Liver (tissue), 9 donors: Measurements from ENCODE around the gene NCBP2. TPM values are rescaled to one million over a fixed set of nuclear protein-coding genes. Genes with fewer than 3 reads are reported as not detected.
"Not testable (repeated sequence)": the region's sequence is repeated elsewhere in the genome, so short reads cannot be mapped to it uniquely, and the experiment has no call there.

Source experiments
- DNase-seq: peaks from one replicate; pipeline ENCODE4 v3.0.0-alpha.2; 2017; ENCODE audit warnings: low spot score
- H3K27ac ChIP-seq, 2 donors: one replicate each; pipeline ENCODE4 v1.7.0; 2013; ENCODE audit warnings: inconsistent platforms in 2 of 2, low read length in 2 of 2, control low read depth in 1 of 2, low read depth in 1 of 2, mild to moderate bottlenecking in 1 of 2
- H3K27me3 ChIP-seq, 4 donors: one replicate each; pipeline versions ENCODE4 v1.6.1 to v1.7.0; 2013; ENCODE audit warnings: low read length in 3 of 4, inconsistent platforms in 1 of 4, mild to moderate bottlenecking in 1 of 4, moderate library complexity in 1 of 4; ENCODE audit not compliant: control insufficient read depth in 4 of 4, insufficient read depth in 4 of 4
- H3K36me3 ChIP-seq, 4 donors: one replicate each; pipeline versions ENCODE4 v1.6.1 to v1.7.0; 2013; ENCODE audit warnings: low read length in 3 of 4, mild to moderate bottlenecking in 3 of 4, low read depth in 1 of 4, moderate library complexity in 1 of 4; ENCODE audit not compliant: control insufficient read depth in 4 of 4, insufficient read depth in 3 of 4
- H3K4me1 ChIP-seq, 4 donors: one replicate each; pipeline versions ENCODE4 v1.6.1 to v1.7.0; 2013; ENCODE audit warnings: low read length in 3 of 4, mild to moderate bottlenecking in 3 of 4, moderate library complexity in 1 of 4; ENCODE audit not compliant: control insufficient read depth in 4 of 4, insufficient read depth in 4 of 4
- H3K4me3 ChIP-seq, 3 donors: one replicate each; pipeline versions ENCODE4 v1.6.1 to v1.7.0; 2013; ENCODE audit warnings: low read length in 3 of 3, control low read depth in 1 of 3, low read depth in 1 of 3, mild to moderate bottlenecking in 1 of 3
- H3K9ac ChIP-seq, 2 donors: one replicate each; pipeline ENCODE4 v1.7.0; 2013; ENCODE audit warnings: low read length in 2 of 2, mild to moderate bottlenecking in 2 of 2, moderate library complexity in 2 of 2, control low read depth in 1 of 2, low read depth in 1 of 2
- H3K9me3 ChIP-seq, 4 donors: one replicate each; pipeline versions ENCODE4 v1.6.1 to v1.7.0; 2013; ENCODE audit warnings: low read length in 3 of 4; ENCODE audit not compliant: control insufficient read depth in 4 of 4
- CTCF ChIP-seq: fragments of 150-350 bp; IDR thresholded peaks from 2 replicates; pipeline ENCODE4 v1.5.1; 2017; ENCODE audit warnings: improper control_type of control experiment, low read depth, low read length; ENCODE audit not compliant: missing input control
- EGR1 ChIP-seq, 2 donors: IDR thresholded peaks; 2 replicates each; pipeline ENCODE4 v1.6.1; 2016 to 2018; ENCODE audit warnings: antibody characterized with exemption in 2 of 2, low read depth in 2 of 2
- FOXA2 ChIP-seq: IDR thresholded peaks from 2 replicates; pipeline ENCODE4 v1.6.1; 2016; ENCODE audit warnings: antibody characterized with exemption
- JUND ChIP-seq, 2 donors: IDR thresholded peaks; 2 replicates each; pipeline ENCODE4 v1.6.1; 2016; ENCODE audit warnings: antibody characterized with exemption in 2 of 2
- MAX ChIP-seq: IDR thresholded peaks from 2 replicates; pipeline ENCODE4 v1.6.1; 2016; ENCODE audit warnings: antibody characterized with exemption
- NR2F2 ChIP-seq: IDR thresholded peaks from 2 replicates; pipeline ENCODE4 v1.6.1; 2016; ENCODE audit warnings: antibody characterized with exemption
- WGBS: extraction: QIAGEN DNeasy Blood & Tissue Kit; methylation state at CpG from one replicate; pipeline ENCODE4 v1.1.7; 2013; 5-methylcytosine and 5-hydroxymethylcytosine counted together
- polyA plus RNA-seq, 2 donors: library from polyadenylated mRNA; stranded (reverse) in 1 of 2; unstranded in 1 of 2; fragments of 200-250 nt in 1 of 2; fragments of >200 nt in 1 of 2; fragmentation: Nextera tagmentation in 1 of 2; extraction: Ambion mirVana in 1 of 2; gene quantifications; one replicate each; pipeline versions ENCODE4 v1.2.1 to v1.2.3, GENCODE V29; 2013 to 2015
- total RNA-seq, 2 donors: library from RNA; depleted of rRNA; stranded (reverse); fragments of >200 nt; gene quantifications; one replicate each; pipeline ENCODE4 v1.2.3, GENCODE V29; 2014
- donor health status: healthy.
- donor health status: healthy.
- donor health status: healthy.
- donor health status: healthy.
- donor health status: healthy.

Gene NCBP2
- total and polyA plus RNA-seq, 4 donors = 16.2 to 19.2 (median 18.1) TPM

DNA sequence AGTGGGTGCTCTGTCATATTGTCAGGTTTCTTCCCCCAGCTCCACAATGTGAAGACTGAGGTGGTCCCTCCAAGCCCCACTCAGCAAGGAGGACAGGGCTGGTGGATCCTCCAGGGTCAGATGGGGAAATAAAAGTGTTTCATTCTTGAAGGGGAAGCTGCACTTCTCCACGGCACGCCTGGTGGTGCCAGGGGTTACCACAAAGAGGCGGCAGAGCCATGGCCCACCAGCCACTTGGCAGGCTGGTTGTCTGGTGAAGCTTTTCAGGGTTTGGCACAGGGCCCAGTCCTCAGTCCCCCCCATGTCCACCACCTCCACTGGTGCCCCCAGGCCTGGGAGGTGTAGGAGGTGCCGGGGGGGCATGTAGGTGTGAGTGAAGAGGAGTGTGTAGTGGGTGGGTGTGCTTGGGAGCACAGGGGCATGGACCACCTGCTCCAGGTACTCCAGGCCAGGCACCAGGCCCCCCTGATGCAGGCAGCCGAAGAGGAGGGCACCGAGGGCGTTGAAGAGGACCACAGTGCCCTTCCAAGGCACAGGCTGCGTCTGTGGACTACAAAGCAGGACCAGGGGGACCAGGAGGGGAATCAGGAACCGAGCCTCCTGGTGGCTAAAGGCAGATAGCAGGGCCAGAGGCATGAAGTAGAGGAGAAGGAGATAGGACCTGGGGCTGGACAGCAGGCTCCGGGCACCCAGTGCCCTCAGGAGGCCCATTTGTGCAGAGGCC, 5.0 kb upstream of the NCBP2 start:
- H3K9me3 ChIP-seq = no peaks in the 10 kb centered on the region
- no peak overlapping the region for H3K27ac ChIP-seq
- H3K9ac ChIP-seq = no peak overlapping the region

GRCh38 chr3:196944037-196944790, 1.9 kb upstream of the NCBP2 start:
- H3K36me3 ChIP-seq, H3K27me3 ChIP-seq, H3K9ac ChIP-seq, H3K27ac ChIP-seq, H3K9me3 ChIP-seq, DNase-seq: not testable (repeated sequence)
- Histone ChIP-seq H3K4me3 (peak overlapping the region in 1 of 3 donors; percentile 94), H3K4me1 (peaks cover 2 to 23% (median 22%) of the 10 kb centered on the region in 4 donors)
- WGBS = 84% methylated on average over 14 of the region's 14 CpGs

More for the DNA sequence above, 5.0 kb upstream of the NCBP2 start:
- Histone ChIP-seq H3K36me3 (peaks cover 0 to 2% (median 0%) of the 10 kb centered on the region in 4 donors), H3K4me3 (no peak overlapping the region), H3K4me1 (peaks cover 2 to 13% (median 10%) of the 10 kb centered on the region in 4 donors), H3K27me3 (no peaks in the 10 kb centered on the region)
- TF ChIP-seq JUND (IDR thresholded peaks at IDR 0.05) = no peak
- 89% methylated on average over 10 of the region's 10 CpGs for WGBS
- no peak for DNase-seq

DNA sequence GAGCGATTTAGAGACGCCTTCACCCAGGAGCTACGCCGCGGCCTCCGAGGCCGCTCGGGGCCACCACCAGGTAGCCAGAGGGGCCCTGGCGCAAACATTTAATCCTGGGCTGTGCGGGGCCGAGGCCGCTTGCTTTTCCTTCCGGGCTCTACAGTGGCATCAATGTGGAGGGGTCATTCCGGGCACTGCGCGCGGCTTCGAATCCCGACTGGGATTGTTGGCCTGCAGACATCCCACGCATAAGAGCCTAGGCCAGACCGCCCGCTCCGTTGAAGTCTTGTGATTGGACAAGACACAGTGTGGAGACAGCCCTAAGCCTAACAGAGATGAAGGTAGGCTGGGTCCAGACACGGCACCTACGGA, 568 bp upstream of the NCBP2 start:
- Histone ChIP-seq H3K27me3 (no peaks in the 10 kb centered on the region), H3K4me1 (peaks cover 2 to 23% (median 22%) of the 10 kb centered on the region in 4 donors), H3K4me3 (peak overlapping the region; percentile 89 to 98 (median 94)), H3K9me3 (no peaks in the 10 kb centered on the region), H3K36me3 (peaks cover 1 to 14% (median 10%) of the 10 kb centered on the region in 4 donors), H3K9ac (peak overlapping the region; percentile 35 to 64), H3K27ac (peak overlapping the region; percentile 51 to 94)
- TF ChIP-seq FOXA2 = no peak
- TF ChIP-seq EGR1 (IDR thresholded peaks at IDR 0.05; ENCODE audit: low read depth in 2 of 2) = no peak
- no peak for TF ChIP-seq CTCF
- WGBS = under 1% methylated on average over 25 of the region's 25 CpGs
- no peak for DNase-seq

DNA sequence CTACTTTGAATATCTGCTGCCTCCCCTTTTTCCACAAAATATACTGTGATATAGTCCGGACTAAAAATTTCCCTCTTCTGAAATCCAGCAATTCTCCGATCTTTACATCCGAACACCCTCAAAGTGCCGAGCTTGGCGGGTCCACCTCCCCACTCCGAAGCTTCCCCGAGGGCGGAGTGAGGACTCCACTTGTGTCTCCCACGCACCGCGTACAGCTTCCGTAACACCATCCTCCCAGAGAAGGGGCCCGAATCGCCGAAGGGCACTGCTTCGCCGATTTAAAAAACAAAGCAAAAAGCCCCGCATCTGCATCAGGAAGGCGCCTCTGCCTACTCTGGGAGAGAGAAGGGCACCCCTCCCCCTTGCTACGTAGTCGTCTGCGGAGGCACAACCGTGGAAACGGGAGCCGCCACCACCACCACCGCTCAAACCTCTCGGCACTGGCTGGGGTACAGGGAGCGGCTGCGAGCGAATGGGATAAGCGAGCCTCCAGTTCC, 551 bp downstream of the NCBP2 start:
- Histone ChIP-seq H3K36me3 (peaks cover 1 to 25% (median 20%) of the 10 kb centered on the region in 4 donors), H3K9me3 (no peaks in the 10 kb centered on the region), H3K9ac (peak overlapping the region; percentile 58 to 68), H3K4me1 (peaks cover 2 to 23% (median 22%) of the 10 kb centered on the region in 4 donors), H3K27ac (peak overlapping the region; percentile 88 to 94), H3K4me3 (peak overlapping the region; percentile 88 to 98 (median 94)), H3K27me3 (no peaks in the 10 kb centered on the region)
- no peak for DNase-seq
- TF ChIP-seq NR2F2 (no peak), MAX (no peak)
- WGBS = under 1% methylated on average over 31 of the region's 31 CpGs
